Adrenal gland (tissue), 5 donors: ENCODE results near the gene WDR5.

ENCODE experiments used
- CTCF ChIP-seq, 6 experiments: fragments of 450-650 bp in 4 of 6; fragments of 200-600 bp in 2 of 6; sonication (generic) in 1 of 6; IDR thresholded peaks; 1 replicate in 5 of 6; 2 replicates in 1 of 6; pipeline versions ENCODE4 v1.5.1 to v1.8.0; 2016 to 2021; ENCODE audit warnings: antibody characterized with exemption in 6 of 6, mild to moderate bottlenecking in 2 of 6, moderate library complexity in 1 of 6
- POLR2A ChIP-seq, 2 donors: fragments of 450-650 bp; IDR thresholded peaks; one replicate each; pipeline ENCODE4 v1.6.1; 2017; ENCODE audit warnings: antibody characterized with exemption in 2 of 2, mild to moderate bottlenecking in 2 of 2, moderate library complexity in 1 of 2
- donor health status: DM: no; HTN: no; CAD: no.

- no peak for TF ChIP-seq POLR2A (IDR thresholded peaks at IDR 0.05)
- TF ChIP-seq CTCF (IDR thresholded peaks at IDR 0.05), result no peak
Measured at GRCh38 chr9:134126373-134126772, 9.5 kb upstream of the WDR5 start.
